SKM-1 treated with dmso at 0.1 percent for 144 hours (cell line): ENCODE measurements around the gene POGZ.
"Not testable (repeated sequence)": the region's sequence is repeated elsewhere in the genome, so short reads cannot be mapped to it uniquely, and the experiment has no call there.

Source experiments
- DNase-seq: peaks from one replicate; lab custom pipeline; 2025; ENCODE audit not compliant: unreplicated experiment; lab: John Stamatoyannopoulos, UW

The POGZ gene

GRCh38 chr1:151477066-151477465 lies 17.8 kb upstream of the POGZ start:
- DNase-seq = no peak

- DNase-seq = no peak
These were observed 16.8 kb upstream of the POGZ start for GRCh38 chr1:151476083-151476482.

- DNase-seq = no peak
These were observed 15.9 kb upstream of the POGZ start for GRCh38 chr1:151475175-151475574.

- no peak for DNase-seq
These were observed 15.5 kb upstream of the POGZ start for GRCh38 chr1:151474745-151475144.

GRCh38 chr1:151472856-151473731 lies 13.8 kb upstream of the POGZ start:
- no peak for DNase-seq

GRCh38 chr1:151465026-151465425 lies 5.7 kb upstream of the POGZ start:
- DNase-seq = no peak

- DNase-seq = peak; percentile 67
These were observed 2.4 kb upstream of the POGZ start for GRCh38 chr1:151461694-151462093.

- peak; percentile 61 for DNase-seq
These were observed 428 bp downstream of the POGZ start for GRCh38 chr1:151458802-151459330.

- DNase-seq = peak; percentile 81
These were observed 1.1 kb downstream of the POGZ start for GRCh38 chr1:151457911-151458801.

- DNase-seq = no peak
These were observed 3.3 kb downstream of the POGZ start for GRCh38 chr1:151455966-151456365.

- DNase-seq = no peak
These were observed 4.1 kb downstream of the POGZ start for GRCh38 chr1:151455231-151455630.

- no peak for DNase-seq
These were observed 11.6 kb downstream of the POGZ start for GRCh38 chr1:151447696-151448095.

GRCh38 chr1:151444783-151445177 lies 14.5 kb downstream of the POGZ start:
- DNase-seq = no peak

GRCh38 chr1:151443846-151444782 lies 15.2 kb downstream of the POGZ start:
- peak; percentile 72 for DNase-seq

GRCh38 chr1:151437396-151437795 lies 21.9 kb downstream of the POGZ start:
- DNase-seq = not testable (repeated sequence)

GRCh38 chr1:151436985-151437384 lies 22.3 kb downstream of the POGZ start:
- DNase-seq = no peak

GRCh38 chr1:151435174-151435573 lies 24.1 kb downstream of the POGZ start:
- DNase-seq = no peak

- DNase-seq = not testable (repeated sequence)
These were observed 25.5 kb downstream of the POGZ start for GRCh38 chr1:151433827-151434226.

- DNase-seq = no peak
These were observed 31.2 kb downstream of the POGZ start for GRCh38 chr1:151428068-151428467.

- DNase-seq = no peak
These were observed 34.2 kb downstream of the POGZ start for GRCh38 chr1:151425103-151425502.

- no peak for DNase-seq
These were observed 39.5 kb downstream of the POGZ start for GRCh38 chr1:151419819-151420218.
